Embryonic facial prominence (tissue), 1 donor: ENCODE data around the gene ANXA1.
"Not testable (repeated sequence)": the region's sequence is repeated elsewhere in the genome, so short reads cannot be mapped to it uniquely, and the experiment has no call there.

Experiments
- DNase-seq: peaks from one replicate; pipeline ENCODE4 v3.0.0-alpha.2; 2016; ENCODE audit errors: extremely low spot score

Gene ANXA1

GRCh38 chr9:73168298-73168934 lies 16.8 kb downstream of the ANXA1 start:
- no peak for DNase-seq

DNA sequence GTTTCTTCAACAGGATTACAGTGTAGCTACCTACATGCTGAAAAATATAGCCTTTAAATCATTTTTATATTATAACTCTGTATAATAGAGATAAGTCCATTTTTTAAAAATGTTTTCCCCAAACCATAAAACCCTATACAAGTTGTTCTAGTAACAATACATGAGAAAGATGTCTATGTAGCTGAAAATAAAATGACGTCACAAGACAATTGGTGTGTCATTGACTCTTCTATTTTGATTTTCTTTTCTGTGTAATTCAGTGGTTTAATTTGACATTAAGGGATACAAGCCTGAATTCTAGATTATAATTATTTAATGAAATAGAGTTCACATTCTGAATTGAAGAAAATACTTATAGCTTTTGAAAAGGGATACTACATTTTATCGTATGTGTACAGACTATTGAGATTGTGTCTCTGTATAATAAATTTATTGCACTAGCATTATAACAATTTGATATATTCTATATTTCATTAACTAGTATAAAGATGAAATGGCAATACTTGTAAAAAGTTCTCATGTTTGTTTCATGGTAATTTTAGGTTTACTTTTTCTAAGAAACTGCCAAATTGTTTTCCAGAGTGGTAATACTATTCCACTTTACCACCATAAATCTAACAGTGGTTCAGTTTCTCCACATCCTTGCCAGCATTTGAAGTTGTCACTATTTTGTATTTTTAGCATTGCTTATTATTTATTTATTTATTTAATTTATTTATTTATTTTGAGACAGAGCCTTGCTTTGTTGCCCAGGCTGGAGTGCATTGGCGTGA lies 18.7 kb downstream of the ANXA1 start:
- DNase-seq: no peak

DNA sequence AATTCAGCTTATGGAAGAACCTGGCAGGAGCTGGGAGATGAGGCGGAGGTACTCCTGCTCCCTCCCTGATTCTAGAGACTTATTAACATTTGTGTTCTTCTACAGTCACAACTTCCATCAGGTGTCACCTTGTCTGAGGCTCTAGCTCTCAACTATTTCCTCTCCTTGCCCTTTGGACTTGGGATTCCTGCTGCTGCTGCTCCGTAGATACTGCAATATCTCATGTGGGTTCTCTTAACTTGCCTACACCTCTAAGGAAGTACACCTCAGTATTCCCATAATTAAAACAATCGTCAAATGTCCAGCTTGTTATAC lies 21.2 kb downstream of the ANXA1 start:
- no peak for DNase-seq

DNA sequence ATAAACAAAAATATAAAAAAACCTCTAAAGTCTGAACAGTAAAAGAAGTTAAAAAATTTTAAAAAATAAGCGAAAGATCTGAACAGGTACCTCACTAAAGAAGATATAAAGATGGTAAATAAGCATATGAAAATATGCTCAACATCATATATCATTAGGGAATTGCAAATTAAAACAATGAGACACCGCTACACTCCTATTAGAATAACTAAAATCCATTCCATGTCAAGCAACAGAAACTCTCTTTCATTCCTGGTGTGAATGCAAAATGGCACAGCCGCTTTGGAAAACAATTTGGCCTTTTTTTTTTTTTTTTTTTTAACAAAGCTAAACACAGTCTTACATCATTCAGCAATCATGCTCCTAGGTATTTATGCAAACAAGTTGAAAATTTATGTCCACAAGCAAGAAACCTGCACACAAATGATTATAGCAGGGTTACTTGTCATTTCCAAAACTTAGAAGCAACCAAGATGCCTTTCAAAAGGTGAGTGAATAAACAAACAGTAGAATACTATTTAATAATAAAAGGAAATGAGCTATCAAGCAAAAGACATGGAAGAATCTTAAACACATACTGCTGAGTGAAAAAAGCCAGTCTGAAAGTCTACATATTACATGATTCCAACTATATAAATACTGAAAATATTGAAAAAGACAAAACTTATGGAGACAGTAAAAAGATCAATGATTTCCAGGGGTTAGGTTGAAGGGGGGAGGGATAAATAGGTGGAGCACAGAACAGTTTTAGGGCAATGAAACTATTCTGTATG lies 22.1 kb downstream of the ANXA1 start:
- no peak for DNase-seq

DNA sequence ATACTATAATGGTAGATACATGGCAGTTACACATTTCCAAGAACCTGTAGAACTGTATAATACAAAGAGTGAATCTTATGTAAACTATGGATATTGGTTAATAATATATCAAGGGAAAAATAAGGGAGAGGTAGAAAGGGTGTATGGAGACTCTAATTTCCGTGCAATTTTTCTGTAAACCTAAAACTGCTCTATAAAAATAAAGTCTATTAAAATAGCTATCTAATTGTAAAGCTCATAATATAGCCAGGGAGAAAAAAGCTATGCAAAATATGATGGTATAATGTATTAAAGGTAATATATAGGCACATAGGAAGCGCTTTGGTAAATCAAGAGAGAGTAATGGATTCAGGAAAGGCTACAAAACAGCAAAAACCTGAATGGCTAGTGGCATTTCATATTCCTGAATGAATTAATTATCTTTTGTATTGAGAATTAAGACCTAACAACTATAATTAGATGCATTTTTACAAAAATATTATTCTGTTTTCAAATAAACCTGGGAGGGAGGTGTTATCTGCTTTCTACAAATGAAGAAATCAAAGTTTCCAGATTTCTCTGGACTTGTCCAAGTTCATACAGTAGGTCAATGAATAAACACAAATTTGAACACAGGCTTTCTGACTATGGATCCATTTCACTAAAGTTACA lies 22.8 kb downstream of the ANXA1 start:
- DNase-seq: no peak

- no peak for DNase-seq
Observed at GRCh38 chr9:73176450-73176875, 24.8 kb downstream of the ANXA1 start.

DNA sequence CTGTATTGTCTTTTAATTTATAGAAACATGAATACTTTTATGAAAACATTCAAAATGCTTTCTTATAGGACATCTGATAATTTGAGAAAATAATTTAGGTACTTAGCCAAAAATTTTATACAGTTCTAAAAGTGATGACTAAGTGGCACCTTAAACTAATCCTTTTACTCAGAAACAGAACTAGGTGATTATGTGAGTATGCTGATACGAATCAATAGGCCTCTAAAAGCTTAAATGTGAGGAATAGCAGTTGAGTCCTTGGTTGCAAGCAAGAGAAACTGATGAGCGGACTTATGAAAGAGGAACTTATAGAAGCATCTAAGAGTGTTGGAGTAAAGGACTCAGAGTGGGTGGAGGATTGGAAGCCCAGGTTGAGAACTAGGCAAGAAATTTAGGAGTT lies 26.4 kb downstream of the ANXA1 start:
- DNase-seq: no peak

GRCh38 chr9:73179589-73179988 lies 27.9 kb downstream of the ANXA1 start:
- no peak for DNase-seq

GRCh38 chr9:73180403-73180802 lies 28.7 kb downstream of the ANXA1 start:
- DNase-seq: peak; percentile 48

DNA sequence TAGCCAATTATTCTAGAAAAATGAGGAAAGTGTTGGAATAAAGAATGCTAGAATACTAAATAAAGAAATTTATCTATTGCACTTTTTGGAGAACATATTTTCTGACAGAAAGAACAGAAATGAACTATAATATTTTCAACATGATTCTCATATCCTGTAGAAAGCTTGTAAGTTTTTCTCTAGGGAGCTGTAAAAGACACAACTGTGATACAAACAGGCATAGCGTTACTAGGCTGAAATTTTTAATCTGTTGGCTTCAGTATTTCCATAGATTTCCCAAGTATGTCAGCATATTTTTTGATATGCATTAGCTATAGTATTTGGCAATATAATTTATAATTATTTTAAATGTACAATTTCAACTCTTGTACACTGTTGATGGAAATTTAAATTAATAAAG lies 31.3 kb downstream of the ANXA1 start:
- no peak for DNase-seq

DNA sequence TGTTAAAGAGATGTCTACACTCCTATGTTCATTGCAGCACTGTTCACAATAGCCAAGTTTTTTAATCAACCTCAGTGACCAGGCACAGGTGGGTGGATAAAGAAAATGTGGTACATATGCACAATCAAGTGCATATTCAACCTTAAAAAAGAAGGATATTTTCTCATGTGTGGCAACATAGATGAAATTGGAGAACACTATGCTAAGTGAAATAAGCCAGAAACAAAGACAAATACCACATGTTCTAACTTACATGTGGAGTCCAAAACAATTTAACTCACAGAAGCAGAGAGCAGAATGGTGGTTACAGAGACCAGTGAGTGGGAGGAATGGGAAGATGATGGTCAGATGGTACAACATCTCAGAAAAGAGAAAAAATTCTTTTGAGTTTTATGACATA lies 31.8 kb downstream of the ANXA1 start:
- no peak for DNase-seq

DNA sequence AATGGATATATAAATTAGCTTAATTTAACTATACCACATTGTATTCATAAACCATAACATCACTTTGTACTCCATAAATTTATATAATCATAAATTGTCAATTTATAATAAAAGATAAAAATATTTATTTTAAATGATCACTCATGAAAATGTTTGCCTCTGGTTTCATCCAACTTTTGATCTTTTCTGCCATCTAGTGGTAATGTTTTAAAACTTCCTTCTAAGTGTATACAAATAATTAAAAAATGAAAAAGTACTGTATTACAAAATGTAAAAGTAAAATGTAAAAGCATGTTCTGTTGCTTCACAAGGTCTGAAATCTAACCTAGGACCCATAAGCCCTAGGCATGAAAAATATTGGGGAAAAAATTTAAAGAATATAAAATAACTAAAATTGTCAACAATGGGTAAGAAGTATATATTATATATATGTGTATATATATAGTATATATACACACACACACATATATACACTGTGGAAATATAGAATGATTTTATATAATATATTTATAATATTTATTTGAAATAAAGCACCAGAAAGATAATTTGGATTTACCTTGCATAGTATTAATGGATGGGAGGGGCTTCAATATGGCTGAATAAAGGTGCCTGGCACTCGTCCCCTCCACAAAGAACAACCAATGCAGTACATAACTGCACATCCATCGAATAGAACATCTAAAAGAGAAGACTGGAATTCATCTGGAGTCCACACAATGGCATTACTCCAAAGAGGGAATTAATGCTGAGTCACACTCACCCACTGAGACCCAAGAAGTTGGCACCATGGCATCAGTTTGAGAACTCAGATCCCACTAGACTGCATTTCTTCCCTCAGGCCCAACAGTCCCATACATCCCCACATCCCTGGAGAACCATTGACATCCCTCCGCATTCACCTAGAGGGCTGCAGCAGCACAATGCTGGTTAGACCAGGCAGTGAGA lies 32.5 kb downstream of the ANXA1 start:
- peak; percentile 48 for DNase-seq

- not testable (repeated sequence) for DNase-seq
Observed at GRCh38 chr9:73191109-73191508, 39.4 kb downstream of the ANXA1 start.

DNA sequence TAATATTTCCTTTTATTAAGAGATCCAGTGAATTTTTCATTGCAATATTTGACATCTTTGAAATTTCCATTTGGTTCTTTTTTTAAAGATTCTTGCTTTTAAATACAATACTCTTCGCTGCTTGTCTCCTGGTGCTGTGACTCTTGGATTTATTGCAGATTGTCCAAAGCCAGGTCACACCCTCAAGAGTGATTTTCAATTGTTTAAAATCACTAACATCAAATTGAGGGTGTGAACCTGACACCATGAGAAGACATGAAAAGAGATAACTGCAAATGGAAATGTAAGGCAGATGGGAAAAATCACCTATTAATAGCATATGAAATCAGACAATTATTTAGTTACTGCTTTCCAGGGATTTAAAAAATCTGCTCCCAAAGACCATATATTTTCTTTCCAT lies 42.6 kb downstream of the ANXA1 start:
- DNase-seq: no peak

DNA sequence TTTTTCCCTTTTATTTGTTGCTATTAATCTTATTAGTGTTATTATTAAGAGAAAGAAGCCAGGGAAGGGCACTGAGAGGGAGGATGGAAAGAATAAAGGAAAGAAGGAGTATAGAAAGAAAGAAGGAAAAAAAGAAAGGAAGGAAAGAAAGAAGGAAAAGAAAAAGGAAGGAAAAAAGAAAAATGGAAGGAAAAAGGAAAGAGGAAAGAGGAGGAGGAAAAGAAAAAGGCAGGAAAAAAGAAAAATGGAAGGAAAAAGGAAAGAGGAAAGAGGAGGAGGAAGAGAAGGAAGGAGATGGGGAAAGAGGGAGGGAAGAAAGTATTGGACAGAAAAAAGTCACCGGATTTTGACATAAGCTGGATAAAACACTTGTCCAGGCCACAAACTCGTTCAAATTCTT lies 47.8 kb downstream of the ANXA1 start:
- no peak for DNase-seq

GRCh38 chr9:73199886-73200285 lies 48.2 kb downstream of the ANXA1 start:
- no peak for DNase-seq

DNA sequence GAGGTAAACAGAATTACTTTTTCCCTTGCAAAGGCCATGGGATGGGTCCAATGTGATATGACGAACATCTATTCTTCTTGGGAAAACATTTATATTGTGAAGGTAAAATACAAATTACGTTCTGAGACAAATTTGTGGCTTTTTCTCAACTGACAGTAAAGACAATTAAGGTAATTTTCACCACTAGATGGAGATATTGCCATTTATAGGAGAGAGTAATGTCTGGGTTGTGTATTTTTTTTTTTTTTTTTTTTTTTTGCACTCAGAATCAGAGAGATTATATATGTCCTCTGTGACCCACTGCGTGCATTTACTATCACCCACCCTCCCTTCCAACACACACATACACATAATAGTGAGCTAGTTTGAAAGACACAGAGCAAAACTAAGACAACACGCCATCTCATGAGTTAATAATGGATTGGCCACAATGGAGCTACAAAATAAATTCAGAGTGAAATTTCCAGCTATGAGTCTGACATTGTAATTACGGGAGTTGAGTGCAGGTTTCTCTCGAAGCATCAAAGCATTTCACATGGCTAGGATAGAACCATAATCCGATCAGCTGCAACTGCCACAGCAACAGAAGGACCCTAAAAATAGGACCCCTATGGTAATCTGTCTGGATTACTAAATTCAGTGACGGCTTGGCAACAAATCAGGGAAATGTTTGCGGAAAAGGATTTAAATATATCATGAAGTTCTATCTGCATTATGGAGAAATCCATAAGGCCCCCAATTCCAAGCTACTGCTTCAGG lies 49.2 kb downstream of the ANXA1 start:
- no peak for DNase-seq

DNA sequence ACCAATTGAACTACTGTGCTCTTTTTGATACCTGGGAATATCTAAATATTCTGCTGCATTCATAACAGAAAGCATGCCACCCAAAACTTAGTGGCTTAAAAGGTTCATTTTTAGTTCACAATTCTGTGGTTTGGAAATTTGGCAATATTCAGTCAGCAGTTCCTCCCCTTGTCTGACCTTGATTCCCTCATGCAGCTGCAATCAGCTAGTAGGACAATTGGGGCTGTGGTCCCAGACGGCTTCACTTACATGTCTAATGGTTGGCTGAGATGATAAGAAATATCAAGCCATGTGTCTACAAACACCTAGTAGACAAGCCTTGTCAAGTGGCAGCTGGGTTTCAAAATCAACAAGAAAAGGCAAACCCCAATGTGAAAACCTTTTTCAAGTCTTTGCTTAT lies 51.3 kb downstream of the ANXA1 start:
- DNase-seq: no peak

DNA sequence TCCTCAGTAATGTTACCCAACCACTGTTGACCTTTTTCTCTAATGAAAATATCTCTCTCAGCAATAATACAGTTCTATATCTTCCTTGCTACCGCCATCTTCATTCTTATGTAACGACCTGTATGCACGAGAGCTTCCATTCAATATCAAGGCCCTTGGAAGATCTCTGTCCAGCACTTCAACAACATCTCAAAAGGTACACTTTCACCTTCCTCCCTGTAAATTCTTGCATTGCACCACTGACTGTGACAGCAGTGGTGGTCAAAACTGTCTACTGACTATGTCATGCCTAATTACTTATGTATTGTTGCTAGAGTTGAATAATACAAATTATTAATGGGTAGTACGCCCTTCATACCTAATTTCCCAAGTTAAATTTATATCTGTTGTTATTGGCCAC lies 53.3 kb downstream of the ANXA1 start:
- DNase-seq: no peak

DNA sequence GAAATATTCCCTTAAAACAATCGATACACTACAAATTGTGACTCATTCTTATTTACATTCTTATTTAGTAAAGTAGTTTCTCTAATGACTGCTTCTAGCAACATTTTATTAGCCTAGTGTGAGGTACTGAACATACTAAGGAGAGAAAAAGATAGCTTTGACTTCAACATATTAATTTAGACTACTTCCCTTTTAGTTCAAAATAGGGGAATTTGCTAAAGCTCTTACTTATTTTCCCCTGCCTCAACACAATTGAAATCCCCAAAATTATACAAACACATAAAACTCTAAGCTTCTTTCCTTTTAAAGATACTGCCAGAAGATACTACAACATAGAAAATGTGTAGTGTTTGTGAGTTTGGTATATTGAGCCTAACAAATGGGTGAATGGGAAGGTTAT lies 55.2 kb downstream of the ANXA1 start:
- no peak for DNase-seq
